SU-DHL-6 (cell line): ENCODE data around the gene OSGIN1.

Experiments
- H2AFZ ChIP-seq: fragments of 200-600 bp; sonication (generic); 2 replicates; pipeline ENCODE4 v1.6.1; 2014; ENCODE audit warnings: low read depth, mild to moderate bottlenecking, moderate library complexity, mixed read lengths, antibody characterized with exemption, low read length; ENCODE audit not compliant: severe bottlenecking
- H3F3A ChIP-seq: fragments of 200-600 bp; shearing (Covaris generic); 2 replicates; pipeline ENCODE4 v1.6.0; 2016; ENCODE audit warnings: antibody characterized with exemption, mild to moderate bottlenecking; ENCODE audit not compliant: insufficient read depth
- H3K27ac ChIP-seq: fragments of 200-600 bp; sonication (generic); 2 replicates; pipeline ENCODE4 v1.5.1; 2016; ENCODE audit warnings: low read depth, mild to moderate bottlenecking, low read length, moderate library complexity, mixed read lengths
- H3K27me3 ChIP-seq: fragments of 200-600 bp; sonication (generic), shearing (Covaris generic); 2 replicates; pipeline ENCODE4 v1.6.0; 2014; ENCODE audit warnings: mild to moderate bottlenecking, low read length
- H3K36me3 ChIP-seq: fragments of 200-600 bp; sonication (generic); 2 replicates; pipeline ENCODE4 v1.6.1; 2014; ENCODE audit warnings: mild to moderate bottlenecking, low read length, mixed read lengths
- H3K4me2 ChIP-seq: fragments of 300-600, 200-600 bp; shearing (Covaris generic), sonication (generic); 2 replicates; pipeline ENCODE4 v1.6.0; 2014; ENCODE audit warnings: low read length, low read depth, mild to moderate bottlenecking; ENCODE audit not compliant: poor library complexity, severe bottlenecking
- H3K4me3 ChIP-seq: fragments of 200-600 bp; sonication (generic); 2 replicates; pipeline ENCODE4 v1.5.1; 2014; ENCODE audit warnings: antibody characterized with exemption, low read length, mild to moderate bottlenecking, mixed read lengths; ENCODE audit not compliant: insufficient read depth, poor library complexity, severe bottlenecking
- H3K79me2 ChIP-seq: fragments of 200-600 bp; sonication (generic); 2 replicates; pipeline ENCODE4 v1.6.1; 2014; ENCODE audit warnings: mild to moderate bottlenecking, low read length, moderate library complexity; ENCODE audit not compliant: insufficient read depth
- H3K9ac ChIP-seq: fragments of 200-600 bp; sonication (generic); 2 replicates; pipeline ENCODE4 v1.7.0; 2014; ENCODE audit warnings: mild to moderate bottlenecking, low read length
- H3K9me2 ChIP-seq: fragments of 200-600 bp; sonication (generic); replicated peaks from 2 replicates; pipeline ENCODE4 v1.6.1; 2014; ENCODE audit warnings: low read length; ENCODE audit not compliant: insufficient read depth
- H3K9me3 ChIP-seq: fragments of 200-600 bp; sonication (generic); 2 replicates; pipeline ENCODE4 v1.6.1; 2014; ENCODE audit warnings: low read length, mixed read lengths; ENCODE audit not compliant: insufficient read depth
- H4K20me1 ChIP-seq: fragments of 200-600 bp; sonication (generic); 2 replicates; pipeline ENCODE4 v1.6.1; 2014; ENCODE audit warnings: low read depth, mild to moderate bottlenecking, antibody characterized with exemption, low read length, moderate library complexity, mixed read lengths
- EZH2phosphoT487 ChIP-seq: fragments of 200-600 bp; sonication (generic), shearing (Covaris generic); conservative IDR thresholded peaks from 2 replicates; pipeline ENCODE4 v1.6.1; 2018; ENCODE audit warnings: mild to moderate bottlenecking, antibody characterized with exemption, low read length, moderate library complexity, mixed read lengths
- TF ChIP-seq, protein P1 (sequence below): fragments of 200-600 bp; sonication (generic); IDR thresholded peaks from one replicate; pipeline ENCODE4 v1.5.1; 2017; ENCODE audit warnings: antibody characterized with exemption, mild to moderate bottlenecking, low read length, moderate library complexity; ENCODE audit not compliant: insufficient read depth, poor library complexity, severe bottlenecking

Gene OSGIN1

DNA sequence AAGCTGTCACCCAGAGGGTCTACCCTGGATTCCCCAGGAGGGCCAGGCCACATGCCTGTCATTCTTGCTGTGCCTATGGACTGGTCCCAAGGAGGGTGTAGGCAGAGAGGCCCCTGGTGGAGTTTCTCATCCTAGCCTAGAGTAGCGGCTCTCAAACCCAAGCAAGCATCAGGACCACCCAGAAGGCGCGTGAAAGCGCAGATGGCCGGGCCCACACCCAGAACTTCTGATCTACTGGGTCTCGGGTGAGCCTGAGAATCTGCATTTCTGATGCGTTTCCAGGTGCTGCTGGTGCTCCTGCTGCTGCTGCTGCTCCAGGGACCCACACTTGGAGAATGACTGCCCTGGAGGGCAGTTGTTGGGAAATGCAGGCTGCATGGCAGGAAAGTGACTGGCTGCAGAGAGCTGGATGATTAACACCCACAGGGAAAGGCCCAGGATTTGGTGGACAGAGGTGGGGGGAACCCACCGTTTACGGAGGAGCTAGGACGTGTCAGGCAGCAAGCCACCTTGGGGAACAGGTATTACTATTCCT is 9.5 kb upstream of the OSGIN1 start:
- no peak overlapping the region for H3K9ac ChIP-seq

DNA sequence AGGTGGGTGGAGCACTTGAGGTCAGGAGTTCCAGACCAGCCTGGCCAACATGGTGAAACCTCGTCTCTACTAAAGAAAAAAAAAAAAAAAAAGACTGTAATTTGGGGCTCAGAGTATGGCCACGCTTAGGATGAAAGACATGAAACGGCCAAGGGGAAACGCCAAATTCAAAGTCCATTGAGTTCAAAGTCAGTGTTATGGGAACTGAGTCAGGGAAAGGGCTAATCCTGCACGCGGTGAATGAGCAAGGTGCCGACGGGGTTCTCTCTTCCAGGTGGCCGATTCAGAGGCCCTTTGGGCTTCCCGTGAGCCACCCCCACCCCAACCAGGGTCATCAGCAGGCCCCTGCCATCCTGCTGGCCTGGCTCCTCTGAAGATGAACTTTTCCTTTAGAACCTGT is 7.5 kb upstream of the OSGIN1 start:
- H3K4me2 ChIP-seq = no peak overlapping the region
- no peaks in the 10 kb centered on the region for H3K79me2 ChIP-seq
- H3K27me3 ChIP-seq = no peaks in the 10 kb centered on the region

More for the DNA sequence above, 9.5 kb upstream of the OSGIN1 start:
- Histone ChIP-seq H3K27ac (no peak overlapping the region), H3F3A (no peaks in the 10 kb centered on the region), H3K9me3 (no peaks in the 10 kb centered on the region), H3K4me2 (no peak overlapping the region), H3K4me3 (no peak overlapping the region), H3K79me2 (no peaks in the 10 kb centered on the region), H3K9me2 (no peaks in the 10 kb centered on the region), H3K36me3 (no peaks in the 10 kb centered on the region), H4K20me1 (no peaks in the 10 kb centered on the region), H2AFZ (no peak overlapping the region), H3K27me3 (no peaks in the 10 kb centered on the region)
- no peak for TF ChIP-seq EZH2phosphoT487
- TF ChIP-seq, protein P1, sequence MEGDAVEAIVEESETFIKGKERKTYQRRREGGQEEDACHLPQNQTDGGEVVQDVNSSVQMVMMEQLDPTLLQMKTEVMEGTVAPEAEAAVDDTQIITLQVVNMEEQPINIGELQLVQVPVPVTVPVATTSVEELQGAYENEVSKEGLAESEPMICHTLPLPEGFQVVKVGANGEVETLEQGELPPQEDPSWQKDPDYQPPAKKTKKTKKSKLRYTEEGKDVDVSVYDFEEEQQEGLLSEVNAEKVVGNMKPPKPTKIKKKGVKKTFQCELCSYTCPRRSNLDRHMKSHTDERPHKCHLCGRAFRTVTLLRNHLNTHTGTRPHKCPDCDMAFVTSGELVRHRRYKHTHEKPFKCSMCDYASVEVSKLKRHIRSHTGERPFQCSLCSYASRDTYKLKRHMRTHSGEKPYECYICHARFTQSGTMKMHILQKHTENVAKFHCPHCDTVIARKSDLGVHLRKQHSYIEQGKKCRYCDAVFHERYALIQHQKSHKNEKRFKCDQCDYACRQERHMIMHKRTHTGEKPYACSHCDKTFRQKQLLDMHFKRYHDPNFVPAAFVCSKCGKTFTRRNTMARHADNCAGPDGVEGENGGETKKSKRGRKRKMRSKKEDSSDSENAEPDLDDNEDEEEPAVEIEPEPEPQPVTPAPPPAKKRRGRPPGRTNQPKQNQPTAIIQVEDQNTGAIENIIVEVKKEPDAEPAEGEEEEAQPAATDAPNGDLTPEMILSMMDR = no peak

DNA sequence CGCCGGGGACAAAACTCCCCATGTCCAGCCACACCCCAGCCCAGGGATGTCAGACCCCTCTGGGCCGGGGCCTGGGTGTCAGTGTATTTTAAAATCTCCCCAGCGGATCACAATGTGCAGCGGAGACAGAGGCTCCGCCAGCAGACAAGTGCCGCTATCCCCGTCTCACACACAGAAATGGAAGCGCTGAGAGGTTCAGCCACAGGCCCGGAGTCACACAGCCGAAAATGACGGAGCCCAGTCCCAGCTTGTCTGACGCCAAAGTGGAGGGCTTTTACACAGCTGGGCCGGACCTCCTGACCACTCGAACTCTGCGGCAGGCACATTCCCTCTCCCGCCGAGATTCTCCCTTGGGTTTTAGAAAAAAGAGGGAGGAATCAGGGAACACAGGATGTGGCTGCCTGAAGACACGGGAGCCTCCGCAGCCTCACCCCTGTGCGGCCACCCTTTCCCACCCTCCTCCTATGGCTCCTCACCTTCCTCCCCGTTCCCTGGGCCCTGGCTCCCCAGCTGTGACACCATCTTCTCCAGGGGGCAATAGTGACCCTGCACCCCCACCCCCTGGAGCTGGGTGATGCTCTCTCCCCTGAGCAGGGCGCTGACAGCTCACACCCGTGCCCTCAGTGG is 6.8 kb upstream of the OSGIN1 start:
- no peak overlapping the region for H3K4me3 ChIP-seq
- no peaks in the 10 kb centered on the region for H3K9me3 ChIP-seq
- H3K27me3 ChIP-seq = no peaks in the 10 kb centered on the region
- no peak overlapping the region for H2AFZ ChIP-seq
- H3K79me2 ChIP-seq = no peaks in the 10 kb centered on the region
- H3K27ac ChIP-seq = no peak overlapping the region
- no peaks in the 10 kb centered on the region for H3F3A ChIP-seq
- H3K9me2 ChIP-seq = no peaks in the 10 kb centered on the region
- H4K20me1 ChIP-seq = no peaks in the 10 kb centered on the region
- TF ChIP-seq EZH2phosphoT487 = no peak
- TF ChIP-seq, protein P1 = no peak
- H3K9ac ChIP-seq = no peak overlapping the region
- H3K36me3 ChIP-seq = no peaks in the 10 kb centered on the region
- H3K4me2 ChIP-seq = no peak overlapping the region

More for the DNA sequence above, 7.5 kb upstream of the OSGIN1 start:
- Histone ChIP-seq H4K20me1 (no peaks in the 10 kb centered on the region), H3F3A (no peaks in the 10 kb centered on the region), H3K9ac (no peak overlapping the region), H3K9me2 (no peaks in the 10 kb centered on the region), H2AFZ (no peak overlapping the region), H3K4me3 (no peak overlapping the region), H3K27ac (no peak overlapping the region), H3K36me3 (no peaks in the 10 kb centered on the region), H3K9me3 (no peaks in the 10 kb centered on the region)
- TF ChIP-seq EZH2phosphoT487 = no peak
- TF ChIP-seq, protein P1 = no peak
